Neural progenitor cell (in vitro differentiated cells): ENCODE data around the gene FOXJ3. TPM values are rescaled to one million over a fixed set of nuclear protein-coding genes. Genes with fewer than 3 reads are reported as not detected.

Experiments used
- DNase-seq: peaks from one replicate; pipeline ENCODE4 v3.0.0-alpha.2; 2016; ENCODE audit warnings: low spot score
- H2AFZ ChIP-seq: fragments of 200-600 bp; sonication (generic); replicated peaks from 2 replicates; pipeline ENCODE4 v1.6.1; 2016; ENCODE audit warnings: antibody characterized with exemption
- H3F3A ChIP-seq: fragments of 200-600 bp; sonication (generic); 2 replicates; pipeline ENCODE4 v1.6.1; 2016; ENCODE audit warnings: antibody characterized with exemption, low read depth
- H3K27ac ChIP-seq: fragments of 200-600 bp; sonication (generic); 2 replicates; pipeline ENCODE4 v1.5.1; 2016; ENCODE audit warnings: mild to moderate bottlenecking
- H3K27me3 ChIP-seq: fragments of 200-600 bp; sonication (generic); 2 replicates; pipeline ENCODE4 v1.6.1; 2016; ENCODE audit warnings: mild to moderate bottlenecking, moderate library complexity
- H3K36me3 ChIP-seq: fragments of 200-600 bp; sonication (generic); 2 replicates; pipeline ENCODE4 v1.5.1; 2016
- H3K4me1 ChIP-seq: fragments of 200-600 bp; sonication (generic); 2 replicates; pipeline ENCODE4 v1.6.1; 2016; ENCODE audit warnings: mixed run types
- H3K4me2 ChIP-seq: fragments of 200-600 bp; sonication (generic); 2 replicates; pipeline ENCODE4 v1.6.1; 2016
- H3K4me3 ChIP-seq: fragments of 200-600 bp; sonication (generic); 2 replicates; pipeline ENCODE4 v1.5.1; 2016
- H3K79me2 ChIP-seq: fragments of 200-600 bp; sonication (generic); 2 replicates; pipeline ENCODE4 v1.6.1; 2016; ENCODE audit warnings: low read depth
- H3K9ac ChIP-seq: fragments of 200-600 bp; sonication (generic); 2 replicates; pipeline ENCODE4 v1.6.1; 2016
- H3K9me3 ChIP-seq: fragments of 200-600 bp; sonication (generic); 2 replicates; pipeline ENCODE4 v1.5.1; 2016; ENCODE audit warnings: low read depth
- H4K20me1 ChIP-seq: fragments of 200-600 bp; sonication (generic); 2 replicates; pipeline ENCODE4 v1.6.1; 2016; ENCODE audit warnings: low read depth
- H3K27ac Mint-ChIP-seq: 3 replicates; pipeline ENCODE4 v1.8.0; 2021; ENCODE audit warnings: mixed read lengths
- H3K27me3 Mint-ChIP-seq: 2 replicates; pipeline ENCODE4 v1.8.0; 2022; ENCODE audit warnings: low read depth, mild to moderate bottlenecking, inconsistent platforms, moderate library complexity, mixed read lengths; ENCODE audit not compliant: insufficient read depth
- H3K36me3 Mint-ChIP-seq: 3 replicates; pipeline ENCODE4 v1.8.0; 2021; ENCODE audit warnings: mixed read lengths
- H3K4me1 Mint-ChIP-seq: 3 replicates; pipeline ENCODE4 v1.8.0; 2021; ENCODE audit warnings: mixed read lengths
- H3K4me3 Mint-ChIP-seq: 3 replicates; pipeline ENCODE4 v1.8.0; 2021; ENCODE audit warnings: mild to moderate bottlenecking, moderate library complexity, mixed read lengths
- H3K9me3 Mint-ChIP-seq: 3 replicates; pipeline ENCODE4 v1.8.0; 2020; ENCODE audit warnings: mixed read lengths
- CTCF ChIP-seq: fragments of 200-600 bp; sonication (generic); IDR thresholded peaks from 2 replicates; pipeline ENCODE4 v1.5.1; 2017; ENCODE audit warnings: antibody characterized with exemption, mild to moderate bottlenecking
- EZH2 ChIP-seq: fragments of 200-600 bp; sonication (generic); IDR thresholded peaks from 2 replicates; pipeline ENCODE4 v1.6.1; 2017; ENCODE audit warnings: antibody characterized with exemption, mild to moderate bottlenecking, moderate library complexity
- EZH2phosphoT487 ChIP-seq: fragments of 200-600 bp; sonication (generic); IDR thresholded peaks from 2 replicates; pipeline ENCODE4 v1.6.1; 2017; ENCODE audit warnings: antibody characterized with exemption
- total RNA-seq: library from RNA; depleted of rRNA; stranded (reverse); fragments of >200 nt; gene quantifications from 2 replicates; pipeline ENCODE4 v1.2.3, GENCODE V29; 2015; ENCODE audit warnings: low replicate concordance

The FOXJ3 gene
- total RNA-seq, 1 donor from 2014 or later, result 58.5 TPM

GRCh38 chr1:42259739-42260064, 75.3 kb downstream of the FOXJ3 start:
- no peak for DNase-seq
- no peaks in the 10 kb centered on the region for H3K9me3 ChIP-seq
- H3K4me3 ChIP-seq, result no peak overlapping the region
- H3K79me2 ChIP-seq, result peaks cover 98% of the 10 kb centered on the region
- peaks cover 21% of the 10 kb centered on the region for H4K20me1 ChIP-seq
- H3K27me3 ChIP-seq, result no peaks in the 10 kb centered on the region
- H3K4me1 Mint-ChIP-seq, result peaks cover 1% of the 10 kb centered on the region
- peak overlapping the region; percentile 39 for H3K27ac ChIP-seq
- peaks cover 9% of the 10 kb centered on the region for H3K9me3 Mint-ChIP-seq
- H2AFZ ChIP-seq, result no peak overlapping the region
- H3K36me3 Mint-ChIP-seq, result peaks cover 35% of the 10 kb centered on the region
- H3K9ac ChIP-seq, result no peak overlapping the region
- H3K4me3 Mint-ChIP-seq, result no peak overlapping the region
- H3K4me1 ChIP-seq, result peaks cover 26% of the 10 kb centered on the region
- no peak overlapping the region for H3K4me2 ChIP-seq
- no peaks in the 10 kb centered on the region for H3K27me3 Mint-ChIP-seq
- H3F3A ChIP-seq, result no peaks in the 10 kb centered on the region
- H3K36me3 ChIP-seq, result peaks cover 8% of the 10 kb centered on the region
- TF ChIP-seq CTCF (no peak), EZH2 (no peak), EZH2phosphoT487 (no peak)
- no peak overlapping the region for H3K27ac Mint-ChIP-seq

- Histone ChIP-seq H4K20me1 (peaks cover 21% of the 10 kb centered on the region), H3K9ac (no peak overlapping the region), H3K4me2 (no peak overlapping the region), H3K36me3 (peaks cover 8% of the 10 kb centered on the region), H3K79me2 (peaks cover 95% of the 10 kb centered on the region), H3K9me3 (no peaks in the 10 kb centered on the region), H3K4me3 (no peak overlapping the region), H3K27ac (no peak overlapping the region), H3F3A (no peaks in the 10 kb centered on the region), H3K4me1 (peaks cover 26% of the 10 kb centered on the region), H2AFZ (no peak overlapping the region), H3K27me3 (no peaks in the 10 kb centered on the region)
- peaks cover 9% of the 10 kb centered on the region for H3K9me3 Mint-ChIP-seq
- no peak for DNase-seq
- H3K4me3 Mint-ChIP-seq, result no peak overlapping the region
- no peak for TF ChIP-seq EZH2
- no peak for TF ChIP-seq CTCF
- no peak for TF ChIP-seq EZH2phosphoT487
- H3K27me3 Mint-ChIP-seq, result no peaks in the 10 kb centered on the region
- no peaks in the 10 kb centered on the region for H3K4me1 Mint-ChIP-seq
- H3K27ac Mint-ChIP-seq, result no peak overlapping the region
- H3K36me3 Mint-ChIP-seq, result peaks cover 30% of the 10 kb centered on the region
These were observed 75.8 kb downstream of the FOXJ3 start for GRCh38 chr1:42259059-42259738.

GRCh38 chr1:42258218-42258617, 76.8 kb downstream of the FOXJ3 start:
- no peak overlapping the region for H2AFZ ChIP-seq
- peaks cover 9% of the 10 kb centered on the region for H3K9me3 Mint-ChIP-seq
- no peaks in the 10 kb centered on the region for H3K27me3 ChIP-seq
- no peak overlapping the region for H3K4me3 ChIP-seq
- H3K4me2 ChIP-seq, result no peak overlapping the region
- no peak overlapping the region for H3K4me3 Mint-ChIP-seq
- no peaks in the 10 kb centered on the region for H3K9me3 ChIP-seq
- no peaks in the 10 kb centered on the region for H3F3A ChIP-seq
- peaks cover 87% of the 10 kb centered on the region for H3K79me2 ChIP-seq
- no peak overlapping the region for H3K27ac Mint-ChIP-seq
- no peak overlapping the region for H3K27ac ChIP-seq
- DNase-seq, result no peak
- peaks cover 24% of the 10 kb centered on the region for H3K36me3 Mint-ChIP-seq
- H3K36me3 ChIP-seq, result peaks cover 8% of the 10 kb centered on the region
- H3K4me1 ChIP-seq, result peaks cover 26% of the 10 kb centered on the region
- H3K27me3 Mint-ChIP-seq, result no peaks in the 10 kb centered on the region
- no peaks in the 10 kb centered on the region for H3K4me1 Mint-ChIP-seq
- H4K20me1 ChIP-seq, result peaks cover 21% of the 10 kb centered on the region
- TF ChIP-seq CTCF (no peak), EZH2 (no peak), EZH2phosphoT487 (no peak)
- no peak overlapping the region for H3K9ac ChIP-seq
